HepG2 (cell line): ENCODE data around the gene SPI1. TPM values are rescaled to one million over a fixed set of nuclear protein-coding genes. Genes with fewer than 3 reads are reported as not detected.

Experiments
- ATAC-seq: fragments of 200-7000 bp; cut with Tn5 transposase; 3 replicates; pipeline ENCODE4 v1.9.1; 2020; ENCODE audit warnings: mild to moderate bottlenecking, moderate library complexity
- BruUV-seq: library from RNA; stranded (reverse); fragments of 400-500 nt; replicated peaks from 2 replicates; lab custom pipeline; 2021; lab: Mats Ljungman, UMichigan
- CTCF ChIA-PET: fragments of 300-600 bp; formaldehyde crosslinking; extraction: SDS; loops from one replicate; lab custom pipeline; 2021; ENCODE audit warnings: low total read pairs, inconsistent platforms, low intra/inter-chr PET ratio; lab: Yijun Ruan, JAX
- POLR2A ChIA-PET: fragments of 350-600 bp; sonication (Branson Sonifier 250); formaldehyde crosslinking; loops from one replicate; lab custom pipeline; 2020; ENCODE audit warnings: antibody characterized with exemption, inconsistent platforms; lab: Yijun Ruan, JAX
- DNase-seq: peaks from one replicate; pipeline ENCODE4 v3.0.0-alpha.2; 2015; ENCODE audit warnings: low spot score
- FAIRE-seq: peaks from 3 replicates; lab custom pipeline; 2011; peaks lifted over from hg19 to GRCh38; lab: Jason Lieb, UNC
- H2AFZ ChIP-seq: one replicate; pipeline ENCODE4 v1.6.1; 2011; ENCODE audit warnings: low read length, inconsistent platforms
- H3K27ac ChIP-seq: fragments of 300-600 bp; 3 replicates; pipeline ENCODE4 v1.8.0; 2011; ENCODE audit warnings: mixed run types, mild to moderate bottlenecking, mixed read lengths, low read length, inconsistent platforms; ENCODE audit not compliant: insufficient read depth; ENCODE audit errors: extremely low read length
- H3K27me3 ChIP-seq, 2 experiments: fragments of 200-600 bp in 1 of 2; 2 replicates in 1 of 2; 3 replicates in 1 of 2; pipeline versions ENCODE4 v1.6.0 to v1.8.0; 2011; ENCODE audit warnings: low read length in 2 of 2, mild to moderate bottlenecking in 2 of 2, moderate library complexity in 2 of 2, inconsistent platforms in 1 of 2; ENCODE audit not compliant: insufficient read depth in 2 of 2, control insufficient read depth in 1 of 2
- H3K36me3 ChIP-seq, 2 experiments: fragments of 200-600 bp in 1 of 2; replicated peaks in 1 of 2; 2 replicates in 1 of 2; 3 replicates in 1 of 2; pipeline versions ENCODE4 v1.5.1 to v1.8.0; 2011; ENCODE audit warnings: low read length in 2 of 2, inconsistent platforms in 1 of 2; ENCODE audit not compliant: insufficient read depth in 2 of 2, control insufficient read depth in 1 of 2
- H3K4me1 ChIP-seq: 2 replicates; pipeline ENCODE4 v1.5.1; 2012; ENCODE audit warnings: low read length, inconsistent platforms; ENCODE audit not compliant: insufficient read depth
- H3K4me2 ChIP-seq: 2 replicates; pipeline ENCODE4 v1.6.0; 2011; ENCODE audit warnings: low read depth, low read length, inconsistent platforms
- H3K4me3 ChIP-seq, 3 experiments: fragments of 200-600 bp in 1 of 3; sonication (generic), shearing (Covaris generic) in 1 of 3; replicated peaks in 1 of 3; 2 replicates each; pipeline ENCODE4 v1.5.1; 2011 to 2016; ENCODE audit warnings: low read length in 3 of 3, inconsistent platforms in 2 of 3, low read depth in 2 of 3, mild to moderate bottlenecking in 2 of 3, control low read depth in 1 of 3, mixed read lengths in 1 of 3; ENCODE audit not compliant: insufficient read depth in 1 of 3
- H3K79me2 ChIP-seq: one replicate; pipeline ENCODE4 v1.6.1; 2011; ENCODE audit warnings: low read length, inconsistent platforms; ENCODE audit not compliant: insufficient read depth
- H3K9ac ChIP-seq: 2 replicates; pipeline ENCODE4 v1.6.0; 2011; ENCODE audit warnings: mild to moderate bottlenecking, low read depth, low read length, inconsistent platforms; ENCODE audit not compliant: insufficient read depth
- H3K9me3 ChIP-seq: 2 replicates; pipeline ENCODE4 v1.5.1; 2012; ENCODE audit warnings: mild to moderate bottlenecking, low read length
- H4K20me1 ChIP-seq: 2 replicates; pipeline ENCODE4 v1.6.0; 2011; ENCODE audit warnings: inconsistent platforms, mild to moderate bottlenecking, low read length, moderate library complexity; ENCODE audit not compliant: insufficient read depth
- CCDC6 ChIP-seq: sonication (generic); formaldehyde crosslinking; IDR thresholded peaks from 2 replicates; pipeline ENCODE4 v1.8.1; 2022; ENCODE audit warnings: mild to moderate bottlenecking, missing genetic modification reagents, moderate library complexity
- KLF13 ChIP-seq: sonication (generic); formaldehyde crosslinking; IDR thresholded peaks from 2 replicates; pipeline ENCODE4 v1.4.0; 2020; ENCODE audit warnings: mild to moderate bottlenecking, missing genetic modification reagents
- PHF5A ChIP-seq: IDR thresholded peaks from one replicate; pipeline ENCODE4 v1.6.1; 2018; ENCODE audit warnings: low read depth, missing genetic modification reagents; ENCODE audit not compliant: unreplicated experiment
- ZNF468 ChIP-seq: sonication (generic); formaldehyde crosslinking; IDR thresholded peaks from 2 replicates; pipeline ENCODE4 v1.8.0; 2022; ENCODE audit warnings: mild to moderate bottlenecking, moderate library complexity, missing genetic modification reagents
- WGBS: methylation state at CpG from one replicate; pipeline ENCODE4 v1.1.6; 2017; ENCODE audit warnings: low lambda C conversion rate; 5-methylcytosine and 5-hydroxymethylcytosine counted together
- in situ Hi-C: cut with HindIII; loops from 2 replicates; pipeline ENCODE4 v1.10.0; 2017; ENCODE audit warnings: low pct_unique_long_range_greater_than_20kb; ENCODE audit not compliant: extremely low pct_ligation_motif_present
- intact Hi-C: fragments of 100-400 bp; cut with micrococcal nuclease; formaldehyde crosslinking; loops from one replicate; pipeline ENCODE4 v1.10.0; 2022; ENCODE audit not compliant: unreplicated experiment
- polyA plus RNA-seq, 8 experiments: library from polyadenylated mRNA; depleted of rRNA in 3 of 8; stranded (reverse) in 7 of 8; unstranded in 1 of 8; fragments of >200 nt; fragmentation: Illumina TruSeq in 4 of 8; extraction: Trizol in 4 of 8; gene quantifications; 2 replicates each; pipeline versions ENCODE4 v1.2.1 to v1.2.3, GENCODE V29; 2011 to 2016; ENCODE audit warnings: low read depth in 4 of 8, missing spikeins in 1 of 8, mixed read lengths in 1 of 8; ENCODE audit not compliant: insufficient read depth in 1 of 8
- total RNA-seq, 5 experiments: library from RNA; depleted of rRNA; stranded (reverse); fragments of >200 nt; fragmentation: Illumina TruSeq; extraction: Trizol; gene quantifications; 2 replicates each; pipeline ENCODE4 v1.2.3, GENCODE V29; 2016; ENCODE audit warnings: low read depth in 1 of 5
- TF ChIP-seq, protein P1 (sequence below), 2 experiments: sonication (generic) in 1 of 2; formaldehyde crosslinking in 1 of 2; IDR thresholded peaks; 2 replicates each; pipeline versions ENCODE4 v1.5.1 to v1.6.1; 2011 to 2020; ENCODE audit warnings: borderline replicate concordance in 1 of 2, low read depth in 1 of 2, low read length in 1 of 2, mild to moderate bottlenecking in 1 of 2, missing genetic modification reagents in 1 of 2, moderate library complexity in 1 of 2

SPI1 gene
- total and polyA plus RNA-seq, 2 of the 13 experiments (the other 11 are each of a cell fraction or from before 2014, with no cell fraction given), result not detected

DNA sequence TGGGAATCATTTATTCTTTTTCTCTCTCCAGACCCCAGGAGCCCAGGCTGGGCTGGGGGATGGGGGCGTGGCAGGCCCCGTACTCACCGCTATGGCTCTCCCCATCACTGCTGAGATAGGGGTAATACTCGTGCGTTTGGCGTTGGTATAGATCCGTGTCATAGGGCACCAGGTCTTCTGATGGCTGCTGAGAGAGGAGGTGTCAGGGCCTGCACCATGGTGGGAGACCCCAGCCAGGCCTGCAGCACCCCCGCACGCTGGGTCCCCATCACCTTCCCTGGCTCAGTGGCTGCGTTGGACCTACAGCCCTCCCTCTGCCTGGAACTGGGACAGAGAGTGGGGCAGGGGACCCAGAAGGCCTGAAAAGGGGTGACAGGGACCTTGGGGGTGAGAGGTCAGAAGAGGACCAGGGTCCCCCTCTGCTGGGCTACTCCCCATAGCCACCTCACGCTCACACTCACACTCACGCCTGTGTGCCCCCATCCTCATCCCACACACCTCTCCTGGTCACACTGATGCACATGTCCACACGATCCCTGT, 2.7 kb downstream of the SPI1 start:
- peaks cover 2% of the 10 kb centered on the region in 2 experiments; a peak in 1 of 5 replicates for H3K27me3 ChIP-seq
- H3K27ac ChIP-seq, result no peak overlapping the region
- no peaks in the 10 kb centered on the region for H4K20me1 ChIP-seq
- intact Hi-C loops (no loop called here), in situ Hi-C loops (loop anchor here (10.0 kb wide), 1 partner anchor 79 kb away; no protein-coding TSS in a partner anchor)
- no peak for TF ChIP-seq ZNF468 (CRISPR knock-in tag)
- no peak for TF ChIP-seq KLF13 (CRISPR knock-in tag)
- TF ChIP-seq, protein P1, sequence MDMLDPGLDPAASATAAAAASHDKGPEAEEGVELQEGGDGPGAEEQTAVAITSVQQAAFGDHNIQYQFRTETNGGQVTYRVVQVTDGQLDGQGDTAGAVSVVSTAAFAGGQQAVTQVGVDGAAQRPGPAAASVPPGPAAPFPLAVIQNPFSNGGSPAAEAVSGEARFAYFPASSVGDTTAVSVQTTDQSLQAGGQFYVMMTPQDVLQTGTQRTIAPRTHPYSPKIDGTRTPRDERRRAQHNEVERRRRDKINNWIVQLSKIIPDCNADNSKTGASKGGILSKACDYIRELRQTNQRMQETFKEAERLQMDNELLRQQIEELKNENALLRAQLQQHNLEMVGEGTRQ (IDR thresholded peaks at IDR 0.05; ENCODE audit: low read depth, low read length), result no peak
- TF ChIP-seq, protein P1 (CRISPR knock-in tag; IDR thresholded peaks at IDR 0.05; ENCODE audit: borderline replicate concordance), result no peak
- no peak for TF ChIP-seq CCDC6 (CRISPR knock-in tag)
- TF ChIP-seq PHF5A (CRISPR knock-in tag), result no peak
- H2AFZ ChIP-seq, result no peak overlapping the region
- no TSS peak for BruUV-seq
- H3K4me3 ChIP-seq, result no peak overlapping the region
- ATAC-seq (no peak), DNase-seq (no peak), FAIRE-seq (no peak)
- peaks cover 12% of the 10 kb centered on the region; the same call in 1 of the 2 replicates for H3K4me1 ChIP-seq
- no peaks in the 10 kb centered on the region for H3K9me3 ChIP-seq
- ChIA-PET CTCF (no interaction called here), POLR2A (no interaction called here)
- H3K79me2 ChIP-seq, result no peaks in the 10 kb centered on the region
- H3K9ac ChIP-seq, result no peak overlapping the region
- WGBS, result 40% methylated on average over 10 of the region's 13 CpGs
- no peak overlapping the region for H3K4me2 ChIP-seq
- H3K36me3 ChIP-seq, result no peaks in the 10 kb centered on the region
